ENCODE data around the gene CCPG1.
"Not testable (repeated sequence)": the region's sequence is repeated elsewhere in the genome, so short reads cannot be mapped to it uniquely, and the experiment has no call there.

Gene CCPG1

GRCh38 chr15:55443141-55443540, 35.0 kb upstream of the CCPG1 start:
- H3K36me3 ChIP-seq (ENCODE audit: control insufficient read depth, low read length); H3F3A ChIP-seq (ENCODE audit: control insufficient read depth, insufficient read depth); H3K27ac ChIP-seq (ENCODE audit: low read depth, low read length); H3K79me2 ChIP-seq (ENCODE audit: control insufficient read depth, low read length); H3K4me2 ChIP-seq (ENCODE audit: low read length); H3K9me3 ChIP-seq (ENCODE audit: control insufficient read depth, insufficient read depth, low read length); H3K27me3 ChIP-seq (ENCODE audit: control insufficient read depth, low read length); H4K20me1 ChIP-seq (ENCODE audit: control insufficient read depth, insufficient read depth, low read depth, low read length); H3K4me3 ChIP-seq (ENCODE audit: low read length); H3K4me1 ChIP-seq (ENCODE audit: control insufficient read depth, low read length); H3K9me2 ChIP-seq (replicated peaks; ENCODE audit: control insufficient read depth, low read length): not testable (repeated sequence)

GRCh38 chr15:55434989-55435825, 27.0 kb upstream of the CCPG1 start:
- no peaks in the 10 kb centered on the region for H3K9me3 ChIP-seq (ENCODE audit: control insufficient read depth, insufficient read depth, low read length)
- H3K4me1 ChIP-seq (ENCODE audit: control insufficient read depth, low read length), result no peaks in the 10 kb centered on the region
- no peaks in the 10 kb centered on the region for H3K9me2 ChIP-seq (replicated peaks; ENCODE audit: control insufficient read depth, low read length)
- no peak overlapping the region for H3K4me3 ChIP-seq (ENCODE audit: low read length)
- TF ChIP-seq CTCF (IDR thresholded peaks at IDR 0.05; ENCODE audit: low read depth, low read length, poor library complexity, severe bottlenecking), result peak; percentile 55
- no peak for TF ChIP-seq EZH2phosphoT487 (IDR thresholded peaks at IDR 0.05; ENCODE audit: borderline replicate concordance, low read length)
- H4K20me1 ChIP-seq (ENCODE audit: control insufficient read depth, insufficient read depth, low read depth, low read length), result no peaks in the 10 kb centered on the region
- 0 out of 2 replicates have a peak, but pooled peaks cover 5% of the 10 kb centered on the region for H3K27me3 ChIP-seq (ENCODE audit: control insufficient read depth, low read length)
- no peaks in the 10 kb centered on the region for H3K79me2 ChIP-seq (ENCODE audit: control insufficient read depth, low read length)
- H3K27ac ChIP-seq (ENCODE audit: low read depth, low read length), result no peak overlapping the region
- no peaks in the 10 kb centered on the region for H3K36me3 ChIP-seq (ENCODE audit: control insufficient read depth, low read length)
- H3F3A ChIP-seq (ENCODE audit: control insufficient read depth, insufficient read depth), result no peaks in the 10 kb centered on the region
- no peak overlapping the region for H3K4me2 ChIP-seq (ENCODE audit: low read length)

GRCh38 chr15:55422089-55422488, 13.9 kb upstream of the CCPG1 start:
- Histone ChIP-seq H3K4me2 (ENCODE audit: low read length) (no peak overlapping the region), H3F3A (ENCODE audit: control insufficient read depth, insufficient read depth) (no peaks in the 10 kb centered on the region), H3K36me3 (ENCODE audit: control insufficient read depth, low read length) (no peaks in the 10 kb centered on the region), H3K27ac (ENCODE audit: low read depth, low read length) (no peak overlapping the region), H3K27me3 (ENCODE audit: control insufficient read depth, low read length) (no peaks in the 10 kb centered on the region), H4K20me1 (ENCODE audit: control insufficient read depth, insufficient read depth, low read depth, low read length) (no peaks in the 10 kb centered on the region), H3K79me2 (ENCODE audit: control insufficient read depth, low read length) (no peaks in the 10 kb centered on the region), H3K4me3 (ENCODE audit: low read length) (no peak overlapping the region), H3K9me2 (replicated peaks; ENCODE audit: control insufficient read depth, low read length) (no peaks in the 10 kb centered on the region), H3K9me3 (ENCODE audit: control insufficient read depth, insufficient read depth, low read length) (no peaks in the 10 kb centered on the region), H3K4me1 (ENCODE audit: control insufficient read depth, low read length) (no peaks in the 10 kb centered on the region)
- no peak for TF ChIP-seq CTCF (IDR thresholded peaks at IDR 0.05; ENCODE audit: low read depth, low read length, poor library complexity, severe bottlenecking)
- TF ChIP-seq EZH2phosphoT487 (IDR thresholded peaks at IDR 0.05; ENCODE audit: borderline replicate concordance, low read length), result no peak

- H3K79me2 ChIP-seq (ENCODE audit: control insufficient read depth, low read length), result no peaks in the 10 kb centered on the region
- no peak overlapping the region for H3K4me3 ChIP-seq (ENCODE audit: low read length)
- H3K4me1 ChIP-seq (ENCODE audit: control insufficient read depth, low read length), result no peaks in the 10 kb centered on the region
- no peaks in the 10 kb centered on the region for H3K9me2 ChIP-seq (replicated peaks; ENCODE audit: control insufficient read depth, low read length)
- H3K4me2 ChIP-seq (ENCODE audit: low read length), result no peak overlapping the region
- TF ChIP-seq EZH2phosphoT487 (IDR thresholded peaks at IDR 0.05; ENCODE audit: borderline replicate concordance, low read length), result no peak
- TF ChIP-seq CTCF (IDR thresholded peaks at IDR 0.05; ENCODE audit: low read depth, low read length, poor library complexity, severe bottlenecking), result no peak
- no peaks in the 10 kb centered on the region for H3K36me3 ChIP-seq (ENCODE audit: control insufficient read depth, low read length)
- no peaks in the 10 kb centered on the region for H3K9me3 ChIP-seq (ENCODE audit: control insufficient read depth, insufficient read depth, low read length)
- H3K27me3 ChIP-seq (ENCODE audit: control insufficient read depth, low read length), result no peaks in the 10 kb centered on the region
- H3F3A ChIP-seq (ENCODE audit: control insufficient read depth, insufficient read depth), result no peaks in the 10 kb centered on the region
- no peak overlapping the region for H3K27ac ChIP-seq (ENCODE audit: low read depth, low read length)
- no peaks in the 10 kb centered on the region for H4K20me1 ChIP-seq (ENCODE audit: control insufficient read depth, insufficient read depth, low read depth, low read length)
Observed at GRCh38 chr15:55420171-55420866, 12.2 kb upstream of the CCPG1 start.

- H3K4me1 ChIP-seq (ENCODE audit: control insufficient read depth, low read length); H3K4me2 ChIP-seq (ENCODE audit: low read length); H3K9me2 ChIP-seq (replicated peaks; ENCODE audit: control insufficient read depth, low read length); H3K79me2 ChIP-seq (ENCODE audit: control insufficient read depth, low read length); H3K4me3 ChIP-seq (ENCODE audit: low read length); H3K36me3 ChIP-seq (ENCODE audit: control insufficient read depth, low read length); H4K20me1 ChIP-seq (ENCODE audit: control insufficient read depth, insufficient read depth, low read depth, low read length); H3K9me3 ChIP-seq (ENCODE audit: control insufficient read depth, insufficient read depth, low read length); H3F3A ChIP-seq (ENCODE audit: control insufficient read depth, insufficient read depth); H3K27ac ChIP-seq (ENCODE audit: low read depth, low read length); H3K27me3 ChIP-seq (ENCODE audit: control insufficient read depth, low read length): not testable (repeated sequence)
Observed at GRCh38 chr15:55417678-55418077, 9.5 kb upstream of the CCPG1 start.
